Calu3 (cell line): ENCODE measurements around the gene PGAP3. TPM values are rescaled to one million over a fixed set of nuclear protein-coding genes. Genes with fewer than 3 reads are reported as not detected.

Source experiments
- BruUV-seq: library from RNA; stranded (reverse); fragments of 400-500 nt; replicated peaks from 2 replicates; lab custom pipeline; 2021; lab: Mats Ljungman, UMichigan
- CTCF ChIA-PET: fragments of 300-600 bp; sonication (Branson Sonifier 250); formaldehyde crosslinking; loops from one replicate; lab custom pipeline; 2022; ENCODE audit warnings: antibody characterized with exemption; lab: Charles Lee
- DNase-seq: peaks from one replicate; pipeline ENCODE4 v3.0.0; 2022
- H3K27ac Mint-ChIP-seq: one replicate; pipeline ENCODE4 v1.8.0; 2022; ENCODE audit warnings: mixed read lengths; ENCODE audit not compliant: unreplicated experiment
- H3K27me3 Mint-ChIP-seq: one replicate; pipeline ENCODE4 v1.8.0; 2022; ENCODE audit warnings: mixed read lengths; ENCODE audit not compliant: unreplicated experiment
- H3K36me3 Mint-ChIP-seq: one replicate; pipeline ENCODE4 v1.8.0; 2022; ENCODE audit warnings: mild to moderate bottlenecking, moderate library complexity, mixed read lengths; ENCODE audit not compliant: insufficient read depth, unreplicated experiment
- H3K4me1 Mint-ChIP-seq: one replicate; pipeline ENCODE4 v1.8.0; 2022; ENCODE audit warnings: mild to moderate bottlenecking, low read depth, mixed read lengths; ENCODE audit not compliant: unreplicated experiment
- H3K4me3 Mint-ChIP-seq: one replicate; pipeline ENCODE4 v1.8.0; 2022; ENCODE audit warnings: mild to moderate bottlenecking, low read depth, moderate library complexity, mixed read lengths; ENCODE audit not compliant: unreplicated experiment
- H3K9me3 Mint-ChIP-seq: one replicate; pipeline ENCODE4 v1.8.0; 2022; ENCODE audit warnings: low read depth, mixed read lengths; ENCODE audit not compliant: unreplicated experiment
- CTCF ChIP-seq: fragments of 200-600 bp; IDR thresholded peaks from one replicate; pipeline ENCODE4 v1.8.0; 2022; ENCODE audit warnings: antibody characterized with exemption; ENCODE audit not compliant: unreplicated experiment
- intact Hi-C: fragments of 100-400 bp; cut with micrococcal nuclease; formaldehyde crosslinking; loops from one replicate; pipeline ENCODE4 v1.10.0; 2022; ENCODE audit not compliant: unreplicated experiment
- total RNA-seq: library from RNA; stranded (reverse); gene quantifications from 2 replicates; pipeline ENCODE4 v1.2.3, GENCODE V29; 2022

The PGAP3 gene
- total RNA-seq, 1 experiment from 2014 or later = 1,186 TPM

- Mint-ChIP-seq H3K9me3 (no peaks in the 10 kb centered on the region), H3K27ac (no peak overlapping the region), H3K36me3 (peaks cover 34% of the 10 kb centered on the region), H3K4me1 (peaks cover 47% of the 10 kb centered on the region), H3K27me3 (peaks cover 37% of the 10 kb centered on the region), H3K4me3 (no peak overlapping the region)
- peak; percentile 81 for DNase-seq
- no TSS peak for BruUV-seq
- no peak for TF ChIP-seq CTCF
- intact Hi-C loops = loop anchor here (1.0 to 10.0 kb wide), 14 partner anchors 11 to 861 kb away; partner anchors contain the start of genes CDC6, IKZF3, MIEN1 and PNMT
- CTCF ChIA-PET = interaction anchor here (0.6 to 161.2 kb wide), 24 partner anchors 13 to 853 kb away, joined by 3 to 42089 read pairs (median 28); partner anchors contain the start of genes ERBB2, GRB7, GSDMA and GSDMB
These were observed 54.2 kb downstream of the PGAP3 start for GRCh38 chr17:39633570-39634183.

GRCh38 chr17:39632153-39632941, 55.5 kb downstream of the PGAP3 start:
- Mint-ChIP-seq H3K9me3 (no peaks in the 10 kb centered on the region), H3K36me3 (peaks cover 21% of the 10 kb centered on the region), H3K4me1 (peaks cover 34% of the 10 kb centered on the region), H3K4me3 (peak overlapping the region; percentile 0), H3K27ac (peak overlapping the region; percentile 0), H3K27me3 (peaks cover 50% of the 10 kb centered on the region)
- no TSS peak for BruUV-seq
- intact Hi-C loops = loop anchor here (5.0 to 10.0 kb wide), 4 partner anchors 482 to 862 kb away; partner anchors contain the start of gene CDC6
- CTCF ChIA-PET = interaction anchor here (0.6 to 161.2 kb wide), 36 partner anchors 12 to 1198 kb away, joined by 3 to 42089 read pairs (median 10); partner anchors contain the start of genes ERBB2, GRB7, GSDMA and GSDMB
- no peak for TF ChIP-seq CTCF
- no peak for DNase-seq

GRCh38 chr17:39631403-39631802, 56.5 kb downstream of the PGAP3 start:
- CTCF ChIA-PET = interaction anchor here (0.7 to 161.2 kb wide), 36 partner anchors 11 to 1187 kb away, joined by 3 to 42089 read pairs (median 7); partner anchors contain the start of genes ERBB2, GRB7, GSDMA and GSDMB
- Mint-ChIP-seq H3K9me3 (no peaks in the 10 kb centered on the region), H3K4me1 (peaks cover 34% of the 10 kb centered on the region), H3K27me3 (peaks cover 59% of the 10 kb centered on the region), H3K4me3 (peak overlapping the region; percentile 0), H3K27ac (peak overlapping the region; percentile 0), H3K36me3 (peaks cover 17% of the 10 kb centered on the region)
- intact Hi-C loops = loop anchor here (5.0 to 10.0 kb wide), 4 partner anchors 483 to 863 kb away; partner anchors contain the start of gene CDC6
- DNase-seq = no peak
- no peak for TF ChIP-seq CTCF
- no TSS peak for BruUV-seq

GRCh38 chr17:39629898-39630297, 58.0 kb downstream of the PGAP3 start:
- intact Hi-C loops = loop anchor here (5.0 to 10.0 kb wide), 4 partner anchors 485 to 865 kb away; partner anchors contain the start of gene CDC6
- no peak for TF ChIP-seq CTCF
- Mint-ChIP-seq H3K4me3 (no peak overlapping the region), H3K27me3 (peaks cover 74% of the 10 kb centered on the region), H3K36me3 (peaks cover 17% of the 10 kb centered on the region), H3K27ac (no peak overlapping the region), H3K4me1 (peaks cover 36% of the 10 kb centered on the region), H3K9me3 (no peaks in the 10 kb centered on the region)
- DNase-seq = peak; percentile 81
- BruUV-seq = no TSS peak
- CTCF ChIA-PET = interaction anchor here (1.1 to 161.2 kb wide), 14 partner anchors 9 to 337 kb away, joined by 3 to 42089 read pairs (median 49); partner anchors contain the start of genes ERBB2, GRB7, GSDMA and GSDMB
